Smooth muscle cell (in vitro differentiated cells): Measurements from ENCODE around the gene ABHD3. TPM values are rescaled to one million over a fixed set of nuclear protein-coding genes. Genes with fewer than 3 reads are reported as not detected.

Experiments used
- DNase-seq: peaks from one replicate; lab custom pipeline; 2025; ENCODE audit not compliant: unreplicated experiment; lab: John Stamatoyannopoulos, UW
- H2AFZ ChIP-seq: fragments of 200-600 bp; sonication (generic); 2 replicates; pipeline ENCODE4 v1.6.0; 2016; ENCODE audit warnings: antibody characterized with exemption, low read depth, mild to moderate bottlenecking
- H3F3A ChIP-seq: fragments of 200-600 bp; sonication (generic); 2 replicates; pipeline ENCODE4 v1.6.0; 2017; ENCODE audit warnings: antibody characterized with exemption, low read depth
- H3K27ac ChIP-seq: fragments of 200-600 bp; sonication (generic); 2 replicates; pipeline ENCODE4 v1.5.1; 2016; ENCODE audit warnings: low read depth, mild to moderate bottlenecking
- H3K27me3 ChIP-seq: fragments of 200-600 bp; sonication (generic); 2 replicates; pipeline ENCODE4 v1.6.1; 2016; ENCODE audit warnings: low read depth, mild to moderate bottlenecking
- H3K36me3 ChIP-seq: fragments of 200-600 bp; sonication (generic); 2 replicates; pipeline ENCODE4 v1.5.1; 2016; ENCODE audit warnings: low read depth
- H3K4me1 ChIP-seq: fragments of 200-600 bp; sonication (generic); 2 replicates; pipeline ENCODE4 v1.5.1; 2016; ENCODE audit warnings: low read depth
- H3K4me2 ChIP-seq: fragments of 200-600 bp; sonication (generic); 2 replicates; pipeline ENCODE4 v1.6.0; 2016; ENCODE audit warnings: mild to moderate bottlenecking
- H3K4me3 ChIP-seq: fragments of 200-600 bp; sonication (generic); 2 replicates; pipeline ENCODE4 v1.5.1; 2016; ENCODE audit warnings: mild to moderate bottlenecking
- H3K79me2 ChIP-seq: fragments of 200-600 bp; sonication (generic); 2 replicates; pipeline ENCODE4 v1.6.0; 2016; ENCODE audit warnings: low read depth, mild to moderate bottlenecking
- H3K9ac ChIP-seq: fragments of 200-600 bp; sonication (generic); 2 replicates; pipeline ENCODE4 v1.6.0; 2016; ENCODE audit warnings: low read depth
- H3K9me3 ChIP-seq: fragments of 200-600 bp; sonication (generic); replicated peaks from 2 replicates; pipeline ENCODE4 v1.5.1; 2016; ENCODE audit warnings: low read depth
- H4K20me1 ChIP-seq: fragments of 200-600 bp; sonication (generic); 2 replicates; pipeline ENCODE4 v1.6.0; 2016; ENCODE audit warnings: low read depth
- WGBS: methylation state at CpG from one replicate; pipeline ENCODE4 v1.1.7; 2016; ENCODE audit warnings: low lambda C conversion rate; 5-methylcytosine and 5-hydroxymethylcytosine counted together
- polyA plus RNA-seq: library from polyadenylated mRNA; unstranded; fragments of >200 nt; fragmentation: Nextera tagmentation; extraction: Ambion mirVana; gene quantifications from 2 replicates; pipeline ENCODE4 v1.2.1, GENCODE V29; 2016
- total RNA-seq: library from RNA; depleted of rRNA; stranded (reverse); fragments of >200 nt; gene quantifications from 2 replicates; pipeline ENCODE4 v1.2.3, GENCODE V29; 2014
- TF ChIP-seq, protein P1 (sequence below): fragments of 200-600 bp; sonication (generic); IDR thresholded peaks from 2 replicates; pipeline ENCODE4 v1.5.1; 2017; ENCODE audit warnings: borderline replicate concordance, mild to moderate bottlenecking, antibody characterized with exemption; ENCODE audit not compliant: insufficient read depth, poor library complexity, severe bottlenecking

The ABHD3 gene
- total and polyA plus RNA-seq, 2 experiments from 2014 or later, result 6.9 to 9.9 TPM

DNA sequence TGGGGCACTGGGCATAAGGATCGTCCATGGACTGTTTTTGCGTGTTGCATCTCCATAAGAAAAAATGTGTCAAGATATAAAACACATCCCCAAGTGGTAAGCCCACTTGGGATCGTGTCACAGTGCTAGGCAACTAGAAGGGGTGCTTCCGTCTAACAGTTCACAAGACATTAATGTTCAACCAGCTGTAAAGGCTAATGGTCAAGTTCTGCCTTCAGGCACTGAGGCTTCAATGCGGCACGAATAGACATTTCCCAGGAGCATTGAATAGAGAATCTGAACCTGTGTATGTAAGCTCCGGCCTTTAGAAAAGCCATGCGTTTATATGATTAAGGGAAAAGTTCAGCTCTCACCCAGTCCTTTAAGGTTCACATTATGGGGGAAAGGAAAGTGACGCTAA is 42.0 kb downstream of the ABHD3 start:
- Histone ChIP-seq H3F3A (no peaks in the 10 kb centered on the region), H3K4me2 (no peak overlapping the region), H3K27me3 (no peaks in the 10 kb centered on the region), H3K27ac (no peak overlapping the region), H3K4me3 (no peak overlapping the region), H2AFZ (no peak overlapping the region), H3K36me3 (no peaks in the 10 kb centered on the region), H4K20me1 (no peaks in the 10 kb centered on the region), H3K79me2 (no peaks in the 10 kb centered on the region), H3K4me1 (no peaks in the 10 kb centered on the region), H3K9ac (no peak overlapping the region), H3K9me3 (no peaks in the 10 kb centered on the region)
- TF ChIP-seq, protein P1, sequence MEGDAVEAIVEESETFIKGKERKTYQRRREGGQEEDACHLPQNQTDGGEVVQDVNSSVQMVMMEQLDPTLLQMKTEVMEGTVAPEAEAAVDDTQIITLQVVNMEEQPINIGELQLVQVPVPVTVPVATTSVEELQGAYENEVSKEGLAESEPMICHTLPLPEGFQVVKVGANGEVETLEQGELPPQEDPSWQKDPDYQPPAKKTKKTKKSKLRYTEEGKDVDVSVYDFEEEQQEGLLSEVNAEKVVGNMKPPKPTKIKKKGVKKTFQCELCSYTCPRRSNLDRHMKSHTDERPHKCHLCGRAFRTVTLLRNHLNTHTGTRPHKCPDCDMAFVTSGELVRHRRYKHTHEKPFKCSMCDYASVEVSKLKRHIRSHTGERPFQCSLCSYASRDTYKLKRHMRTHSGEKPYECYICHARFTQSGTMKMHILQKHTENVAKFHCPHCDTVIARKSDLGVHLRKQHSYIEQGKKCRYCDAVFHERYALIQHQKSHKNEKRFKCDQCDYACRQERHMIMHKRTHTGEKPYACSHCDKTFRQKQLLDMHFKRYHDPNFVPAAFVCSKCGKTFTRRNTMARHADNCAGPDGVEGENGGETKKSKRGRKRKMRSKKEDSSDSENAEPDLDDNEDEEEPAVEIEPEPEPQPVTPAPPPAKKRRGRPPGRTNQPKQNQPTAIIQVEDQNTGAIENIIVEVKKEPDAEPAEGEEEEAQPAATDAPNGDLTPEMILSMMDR, result no peak
- WGBS, result 97% methylated on average over 9 of the region's 9 CpGs
- DNase-seq, result no peak

DNA sequence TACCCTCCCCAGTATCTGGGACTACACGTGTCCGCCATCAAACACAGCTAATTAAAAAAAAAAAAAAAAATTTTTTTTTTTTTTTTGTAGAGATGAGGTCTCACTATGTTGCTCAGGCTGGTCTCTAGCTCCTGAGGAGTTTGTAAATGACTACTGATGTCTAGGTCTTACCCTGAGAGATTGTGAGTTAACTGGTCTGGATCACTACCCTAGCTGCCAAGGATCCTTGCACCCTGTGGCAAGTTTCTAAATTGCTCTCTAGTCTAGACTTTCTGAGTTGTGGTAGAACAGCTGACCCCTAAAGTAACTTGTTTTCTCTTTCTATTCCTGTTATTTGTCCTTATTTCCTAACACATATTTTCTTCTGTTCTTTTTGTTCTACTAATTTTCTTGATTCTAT is 44.5 kb downstream of the ABHD3 start:
- 92% methylated on average over 2 of the region's 2 CpGs for WGBS
- no peak overlapping the region for H3K9ac ChIP-seq
- TF ChIP-seq, protein P1, result no peak
- H3K4me1 ChIP-seq, result no peaks in the 10 kb centered on the region
- H3K4me3 ChIP-seq, result no peak overlapping the region
- H4K20me1 ChIP-seq, result no peaks in the 10 kb centered on the region
- no peaks in the 10 kb centered on the region for H3K27me3 ChIP-seq
- no peaks in the 10 kb centered on the region for H3K9me3 ChIP-seq
- no peaks in the 10 kb centered on the region for H3K79me2 ChIP-seq
- H3K4me2 ChIP-seq, result no peak overlapping the region
- H3F3A ChIP-seq, result no peaks in the 10 kb centered on the region
- H2AFZ ChIP-seq, result no peak overlapping the region
- H3K36me3 ChIP-seq, result no peaks in the 10 kb centered on the region
- no peak for DNase-seq
- H3K27ac ChIP-seq, result no peak overlapping the region

DNA sequence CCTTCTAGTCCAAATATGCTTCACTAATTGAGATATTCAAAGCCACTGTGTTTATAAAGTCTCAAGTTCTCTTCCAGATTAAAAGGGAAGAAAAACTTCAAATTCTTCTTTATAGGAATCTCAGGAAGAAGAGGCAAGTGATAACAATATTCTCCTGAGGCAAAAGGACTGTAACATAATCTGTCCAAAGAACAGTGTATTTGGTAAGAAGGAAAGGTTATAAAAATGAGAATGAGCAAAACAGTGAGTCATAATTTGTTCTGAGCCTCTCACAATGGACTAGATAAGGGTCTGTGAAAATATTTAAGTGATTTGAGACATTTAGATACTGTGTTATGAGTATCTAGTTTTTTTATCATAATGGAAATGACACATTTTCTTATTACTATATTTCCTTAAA is 48.2 kb downstream of the ABHD3 start:
- H2AFZ ChIP-seq, result no peak overlapping the region
- no peak overlapping the region for H3K9ac ChIP-seq
- no peaks in the 10 kb centered on the region for H3K27me3 ChIP-seq
- no peak overlapping the region for H3K4me3 ChIP-seq
- no peaks in the 10 kb centered on the region for H3K79me2 ChIP-seq
- H3K9me3 ChIP-seq, result no peaks in the 10 kb centered on the region
- no peaks in the 10 kb centered on the region for H3K4me1 ChIP-seq
- H3K4me2 ChIP-seq, result no peak overlapping the region
- H3K27ac ChIP-seq, result no peak overlapping the region
- TF ChIP-seq, protein P1, result no peak
- no peak for DNase-seq
- H4K20me1 ChIP-seq, result no peaks in the 10 kb centered on the region
- no peaks in the 10 kb centered on the region for H3F3A ChIP-seq
- no peaks in the 10 kb centered on the region for H3K36me3 ChIP-seq

DNA sequence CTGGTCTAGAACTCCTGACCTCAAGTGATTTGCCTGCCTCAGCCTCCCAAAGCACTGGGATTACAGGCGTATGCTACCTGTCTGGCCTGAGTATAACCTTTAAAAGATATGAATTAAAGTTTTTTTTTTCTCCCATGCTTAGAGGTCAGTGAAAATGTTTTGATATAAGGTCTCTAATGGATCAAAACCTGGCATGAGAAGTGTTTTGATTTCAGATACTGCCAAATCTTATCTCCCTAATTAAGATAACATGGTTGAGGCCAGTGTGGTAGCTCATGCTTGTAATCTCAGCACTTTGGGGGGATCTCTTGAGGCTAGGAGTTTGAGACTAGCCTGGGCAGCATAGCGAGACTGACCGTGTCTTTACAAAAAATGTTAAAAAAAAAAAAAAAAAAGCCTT is 51.2 kb downstream of the ABHD3 start:
- WGBS, result 98% methylated on average over 3 of the region's 3 CpGs
- H3K4me3 ChIP-seq, result no peak overlapping the region
- TF ChIP-seq, protein P1, result no peak
- H3K27me3 ChIP-seq, result no peaks in the 10 kb centered on the region
- no peak overlapping the region for H3K27ac ChIP-seq
- no peak overlapping the region for H2AFZ ChIP-seq
- DNase-seq, result no peak
- H3F3A ChIP-seq, result no peaks in the 10 kb centered on the region
- no peaks in the 10 kb centered on the region for H3K4me1 ChIP-seq
- H3K36me3 ChIP-seq, result no peaks in the 10 kb centered on the region
- no peak overlapping the region for H3K4me2 ChIP-seq
- H3K9ac ChIP-seq, result no peak overlapping the region
- no peaks in the 10 kb centered on the region for H3K79me2 ChIP-seq
- no peaks in the 10 kb centered on the region for H3K9me3 ChIP-seq
- no peaks in the 10 kb centered on the region for H4K20me1 ChIP-seq
